C1 segment of cervical spinal cord (tissue), 14 donors: ENCODE data around the gene SHB.

ENCODE experiments used
- DNase-seq, 14 donors: peaks; one replicate each; lab custom pipeline; 2025; lab: John Stamatoyannopoulos, UW

The SHB gene, protein sequence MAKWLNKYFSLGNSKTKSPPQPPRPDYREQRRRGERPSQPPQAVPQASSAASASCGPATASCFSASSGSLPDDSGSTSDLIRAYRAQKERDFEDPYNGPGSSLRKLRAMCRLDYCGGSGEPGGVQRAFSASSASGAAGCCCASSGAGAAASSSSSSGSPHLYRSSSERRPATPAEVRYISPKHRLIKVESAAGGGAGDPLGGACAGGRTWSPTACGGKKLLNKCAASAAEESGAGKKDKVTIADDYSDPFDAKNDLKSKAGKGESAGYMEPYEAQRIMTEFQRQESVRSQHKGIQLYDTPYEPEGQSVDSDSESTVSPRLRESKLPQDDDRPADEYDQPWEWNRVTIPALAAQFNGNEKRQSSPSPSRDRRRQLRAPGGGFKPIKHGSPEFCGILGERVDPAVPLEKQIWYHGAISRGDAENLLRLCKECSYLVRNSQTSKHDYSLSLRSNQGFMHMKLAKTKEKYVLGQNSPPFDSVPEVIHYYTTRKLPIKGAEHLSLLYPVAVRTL

DNA sequence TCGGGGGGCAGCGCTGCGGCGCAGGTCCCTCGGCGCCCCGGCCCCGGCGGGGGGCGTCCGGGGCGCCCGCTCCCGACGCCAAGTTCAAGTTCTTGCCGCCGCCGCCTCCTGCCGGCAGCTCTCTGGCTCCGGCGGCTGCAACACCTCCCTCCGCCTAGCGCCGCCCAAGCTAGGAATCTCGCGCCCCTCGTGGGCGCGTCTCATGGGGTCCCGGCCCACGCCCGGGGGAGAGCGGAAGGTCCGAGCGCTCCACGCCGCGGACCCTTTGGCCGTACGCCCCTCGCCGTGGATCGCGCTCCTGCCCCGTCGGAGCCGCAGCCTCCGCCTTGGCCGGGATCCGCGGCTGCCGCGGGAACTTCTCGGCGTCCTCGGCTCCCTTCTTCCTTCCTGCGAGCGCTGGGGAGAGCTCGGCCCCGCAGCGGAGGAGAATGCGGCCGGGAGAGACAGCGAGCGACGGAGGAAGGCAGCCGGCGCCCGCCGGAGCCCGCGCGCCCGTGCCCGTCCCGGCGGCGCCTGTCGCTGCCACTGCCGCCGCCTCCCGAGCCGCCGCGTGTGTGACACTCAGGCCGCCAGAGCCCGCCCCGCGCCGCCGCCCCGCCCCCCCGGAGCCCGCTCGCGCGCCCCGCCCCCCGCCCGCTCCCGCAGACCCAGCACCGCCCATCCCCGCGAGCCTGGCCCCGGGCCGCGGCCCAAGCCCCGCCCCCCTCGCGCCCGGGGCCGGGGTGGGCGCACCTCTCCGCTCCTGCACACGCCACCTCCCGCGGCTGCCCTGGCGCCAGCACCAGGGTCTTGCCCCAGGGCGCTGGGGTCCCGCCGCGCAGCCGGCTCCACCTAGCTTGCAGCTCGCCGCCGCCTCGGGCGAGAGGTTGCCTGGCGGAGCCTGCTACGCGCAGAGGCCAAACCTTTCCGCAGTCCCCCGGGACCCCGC is at the start of gene SHB:
SHB (minus strand) TSS at position 527 of the 928 bp plus-strand sequence. CDS start 582 bp downstream, outside the sequence.
- peak in 13 of 14 donors; percentile 37 to 91 (median 75) for DNase-seq

GRCh38 chr9:38117651-38118050 is 48.6 kb upstream of the SHB start:
- DNase-seq, result no peak

- no peak for DNase-seq
These were observed 45.9 kb upstream of the SHB start for GRCh38 chr9:38114905-38115304.

DNA sequence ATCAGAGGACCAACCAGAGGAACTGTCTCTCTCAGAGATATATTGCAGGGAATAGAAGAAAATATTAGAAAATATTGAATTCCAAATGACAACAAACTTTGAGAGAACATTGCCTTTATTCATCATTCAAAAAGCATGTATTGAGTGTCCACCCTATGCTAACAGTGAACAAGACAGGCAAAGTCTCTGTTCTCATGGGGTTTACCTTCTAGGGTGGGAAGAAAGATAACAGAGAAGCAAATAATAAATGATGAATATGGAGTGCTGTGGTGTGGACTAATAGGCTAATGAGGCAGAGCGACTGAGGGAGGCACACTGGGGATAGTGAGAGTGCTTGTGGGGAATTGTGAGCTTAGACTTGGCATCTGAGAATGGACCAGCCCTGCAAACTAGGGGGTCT is 43.4 kb upstream of the SHB start:
- no peak for DNase-seq

DNA sequence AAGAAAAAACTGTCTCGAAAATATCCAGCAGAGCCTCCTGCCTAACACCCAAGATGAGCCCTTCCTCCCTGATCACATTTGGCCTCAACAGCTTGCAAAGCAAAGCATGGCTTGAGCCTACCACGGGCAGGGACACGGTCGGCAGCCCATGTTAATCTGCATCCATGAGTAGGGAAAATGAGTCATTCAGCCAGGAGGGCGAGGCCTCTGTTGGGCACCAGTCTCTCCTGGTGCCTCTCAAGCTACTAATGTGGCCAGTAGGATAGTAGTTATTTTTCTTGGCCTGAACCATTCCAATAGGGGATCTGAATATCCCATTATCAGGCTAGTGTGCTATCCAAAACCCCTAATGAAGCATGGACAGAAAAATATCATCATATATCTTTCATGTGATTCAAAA is 43.0 kb upstream of the SHB start:
- no peak for DNase-seq

DNA sequence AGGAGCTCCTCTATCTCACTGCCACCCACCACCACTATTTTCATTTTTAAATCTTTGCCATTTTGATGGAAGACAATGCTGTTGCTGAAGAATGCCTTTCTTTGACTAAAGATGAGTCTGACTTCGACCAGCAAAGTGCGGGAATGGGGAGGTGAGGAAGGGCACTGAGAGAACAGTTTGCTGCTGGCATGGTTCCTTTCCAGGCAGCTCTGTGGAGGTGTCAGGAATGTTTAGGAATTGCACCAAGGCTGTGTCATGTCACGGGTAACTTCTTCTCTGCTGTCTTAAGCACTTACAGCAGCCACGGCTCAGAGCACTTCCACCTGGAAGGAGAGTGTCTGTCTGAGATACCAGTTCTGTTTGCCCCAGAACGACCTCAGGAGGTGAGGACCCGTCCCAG is 41.4 kb upstream of the SHB start:
- DNase-seq, result no peak

DNA sequence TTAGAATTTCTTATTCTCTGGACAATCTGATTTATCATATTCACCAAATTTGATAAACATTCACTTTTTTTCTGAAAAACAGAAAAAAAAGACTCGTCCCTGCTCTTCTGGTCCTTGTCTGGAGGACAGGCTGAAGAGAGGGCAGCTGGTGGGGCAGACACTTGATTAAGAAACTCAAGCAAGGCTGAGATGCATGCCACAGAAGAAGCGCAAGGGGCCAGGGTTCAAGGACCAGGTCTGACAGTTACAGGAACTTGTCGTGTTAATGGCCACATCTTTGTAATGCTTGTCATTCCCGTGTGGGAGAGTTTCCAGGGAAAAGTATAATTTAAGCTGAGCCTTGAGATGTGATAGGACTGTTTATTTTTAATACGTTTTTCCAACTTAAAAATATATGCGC is 40.6 kb upstream of the SHB start:
- DNase-seq, result no peak

GRCh38 chr9:38108326-38108725 is 39.3 kb upstream of the SHB start:
- DNase-seq, result peak in 1 of 14 donors; percentile 51

DNA sequence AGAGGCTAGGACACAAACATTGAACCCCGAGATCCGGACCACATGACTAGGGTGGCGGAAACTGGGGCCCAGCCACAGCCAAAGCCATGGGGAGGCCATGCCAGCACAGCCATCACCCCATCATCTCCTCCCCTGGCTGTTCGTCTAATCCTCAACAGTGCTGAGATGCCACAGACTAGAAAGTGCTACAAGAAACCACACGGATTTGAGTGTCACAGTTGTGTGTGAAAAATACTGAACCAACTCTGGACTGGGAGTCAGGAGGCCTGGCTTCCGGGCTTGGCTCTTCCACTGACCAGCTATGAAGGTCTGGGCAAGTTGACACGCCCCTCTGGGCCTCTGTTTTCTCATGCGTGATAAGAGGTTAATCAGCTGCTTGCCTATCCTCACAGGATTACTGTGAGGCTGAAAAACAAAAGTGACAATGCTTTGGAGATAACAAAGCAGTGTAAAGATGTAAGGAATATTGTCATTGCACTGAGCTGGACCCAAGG is 38.8 kb upstream of the SHB start:
- DNase-seq, result peak in 1 of 14 donors; percentile 21

- no peak for DNase-seq
These were observed 38.4 kb upstream of the SHB start for GRCh38 chr9:38107405-38107804.

- no peak for DNase-seq
These were observed 37.5 kb upstream of the SHB start for GRCh38 chr9:38106488-38106887.

DNA sequence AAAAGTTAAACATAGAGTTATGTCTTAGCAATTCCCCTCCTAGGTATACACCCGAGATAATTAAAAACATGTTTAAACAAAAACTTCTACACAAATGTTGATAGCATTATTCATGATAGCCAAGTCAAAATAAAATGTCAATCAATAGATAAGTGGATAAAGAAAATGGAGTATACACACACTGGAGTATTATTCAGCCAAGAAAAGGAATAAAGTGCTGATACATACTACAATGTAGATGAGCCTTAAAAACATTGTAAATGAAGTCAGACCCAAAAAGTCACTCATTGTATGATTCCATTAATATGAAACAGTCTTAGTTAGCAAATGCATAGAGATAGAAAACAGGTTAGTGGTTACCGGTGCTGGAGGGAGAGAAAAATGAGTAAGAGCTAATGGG is 34.3 kb upstream of the SHB start:
- no peak for DNase-seq

DNA sequence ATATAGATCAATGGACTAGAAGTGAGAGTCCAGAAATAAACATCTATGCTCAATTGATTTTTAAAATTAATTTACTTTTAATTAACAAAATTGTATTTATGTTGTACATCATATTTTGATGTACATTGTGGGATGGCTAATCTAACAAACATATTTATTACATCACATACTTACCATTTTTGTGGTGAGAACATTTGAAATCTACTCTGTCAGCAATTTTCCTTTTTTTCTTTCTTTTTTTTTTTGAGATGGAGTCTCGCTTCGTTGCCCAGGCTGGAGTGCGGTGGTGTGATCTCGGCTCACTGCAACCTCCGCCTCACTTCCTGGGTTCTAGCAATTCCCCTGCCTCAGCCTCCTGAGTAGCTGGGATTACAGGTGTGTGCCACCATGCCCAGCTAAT is 32.4 kb upstream of the SHB start:
- DNase-seq, result no peak

- no peak for DNase-seq
These were observed 27.3 kb upstream of the SHB start for GRCh38 chr9:38096238-38096805.

- no peak for DNase-seq
These were observed 25.1 kb upstream of the SHB start for GRCh38 chr9:38094165-38094564.

GRCh38 chr9:38092656-38093055 is 23.6 kb upstream of the SHB start:
- no peak for DNase-seq

- no peak for DNase-seq
These were observed 23.1 kb upstream of the SHB start for GRCh38 chr9:38092200-38092524.

GRCh38 chr9:38091310-38092199 is 22.5 kb upstream of the SHB start:
- DNase-seq, result no peak

GRCh38 chr9:38090170-38090569 is 21.1 kb upstream of the SHB start:
- DNase-seq, result no peak

DNA sequence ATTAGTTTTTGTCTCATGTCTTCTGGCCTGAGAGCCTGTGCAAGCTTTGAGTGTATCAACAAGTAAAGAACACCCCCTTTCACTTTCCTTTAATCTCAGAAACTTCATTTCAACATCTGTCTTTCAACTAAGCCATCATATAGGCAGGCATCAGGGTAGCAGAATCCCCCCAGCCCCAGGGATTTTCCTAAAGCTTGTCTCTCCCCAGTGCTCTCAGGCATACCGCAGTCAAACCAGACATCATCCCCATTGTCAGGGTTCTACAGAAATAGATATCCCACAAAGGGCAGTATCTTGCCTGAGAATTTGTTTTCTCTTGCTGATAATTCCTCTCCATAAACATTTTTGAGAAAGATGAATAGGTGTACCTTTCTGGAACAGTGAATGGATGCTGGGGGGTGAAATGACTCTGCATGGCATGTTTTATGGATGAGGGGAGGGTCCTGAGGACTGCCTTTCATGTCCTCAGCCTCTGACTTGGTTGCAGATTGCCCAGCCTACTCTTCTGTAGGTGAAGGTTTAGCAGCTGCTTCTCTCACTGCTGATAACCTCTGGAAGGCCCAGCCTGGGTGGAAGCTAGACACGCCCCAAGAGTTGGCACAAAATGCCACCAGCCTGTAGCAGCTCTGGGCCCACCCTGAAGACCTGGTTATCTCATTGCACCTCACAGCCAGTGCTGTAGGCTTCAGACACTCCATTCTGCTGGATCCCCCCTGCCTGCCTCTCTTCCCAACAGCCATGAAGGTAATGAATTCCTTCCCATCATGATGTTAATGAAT is 20.5 kb upstream of the SHB start:
- DNase-seq, result no peak
